ENCODE data around the gene TMCO4.
A peak's percentile ranks its signal among the peaks of the same experiment; 100 is the strongest.

The TMCO4 gene

DNA sequence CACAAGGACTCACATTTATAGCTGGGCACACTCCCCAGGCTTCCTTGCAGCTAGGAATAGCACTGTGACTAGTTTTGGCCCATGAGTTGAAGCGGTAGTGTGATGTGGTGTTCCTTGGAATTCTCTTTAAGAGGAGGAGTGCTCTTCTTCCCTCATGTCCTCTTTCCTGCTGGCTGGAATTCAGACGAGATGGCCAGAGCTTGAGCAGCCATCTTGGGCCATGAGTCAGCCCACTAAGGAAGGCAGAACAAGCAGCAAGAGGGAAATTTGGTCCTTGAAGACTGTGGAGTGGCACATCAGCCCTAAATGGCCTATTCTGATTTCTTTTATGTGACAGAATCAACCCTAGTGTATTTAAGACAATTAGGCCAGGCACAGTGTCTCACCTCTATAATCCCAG lies 115.0 kb downstream of the TMCO4 start:
- DNase-seq (ENCODE audit: low spot score): no peak

DNA sequence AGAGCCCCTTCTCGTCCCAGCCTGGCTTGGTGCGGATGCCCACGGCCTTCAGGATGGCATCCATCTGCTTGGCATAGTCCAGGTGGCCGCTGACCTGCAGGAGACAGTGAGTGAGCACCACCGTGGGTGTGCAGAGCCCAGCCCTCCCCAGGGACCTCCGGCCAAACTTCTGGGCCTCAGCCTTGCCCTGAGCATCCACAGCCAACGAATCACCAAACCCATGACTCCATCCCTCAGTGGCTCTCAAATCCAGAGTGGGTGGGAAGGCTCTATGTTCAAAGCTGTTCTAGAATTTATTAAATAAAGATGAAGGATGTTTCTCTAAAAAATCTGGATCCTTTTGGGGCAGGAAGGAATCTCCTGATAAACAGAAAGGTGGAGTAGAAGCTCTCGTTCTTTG lies 116.4 kb downstream of the TMCO4 start:
- no peak for DNase-seq (ENCODE audit: low spot score)

DNA sequence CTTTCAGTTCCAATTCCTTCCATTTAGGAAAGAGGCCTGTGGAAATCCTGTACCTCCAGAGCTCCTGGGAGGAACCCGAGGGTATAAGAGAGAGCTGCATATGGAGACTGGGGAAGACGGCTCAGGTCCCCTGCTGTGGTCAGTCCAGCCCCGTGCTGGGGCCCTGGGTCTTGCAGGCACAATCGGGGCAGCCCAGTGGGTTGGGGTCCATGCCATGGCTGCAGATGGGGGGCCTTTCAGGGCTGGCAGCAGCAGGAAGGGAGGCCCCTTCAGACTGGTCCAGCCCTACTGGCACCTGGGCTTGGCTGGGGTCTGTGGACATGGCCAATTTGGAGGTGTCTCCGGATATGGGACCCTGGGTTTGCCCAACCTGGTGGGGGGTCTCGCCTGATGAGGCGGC lies 116.8 kb downstream of the TMCO4 start:
- no peak for DNase-seq (ENCODE audit: low spot score)

DNA sequence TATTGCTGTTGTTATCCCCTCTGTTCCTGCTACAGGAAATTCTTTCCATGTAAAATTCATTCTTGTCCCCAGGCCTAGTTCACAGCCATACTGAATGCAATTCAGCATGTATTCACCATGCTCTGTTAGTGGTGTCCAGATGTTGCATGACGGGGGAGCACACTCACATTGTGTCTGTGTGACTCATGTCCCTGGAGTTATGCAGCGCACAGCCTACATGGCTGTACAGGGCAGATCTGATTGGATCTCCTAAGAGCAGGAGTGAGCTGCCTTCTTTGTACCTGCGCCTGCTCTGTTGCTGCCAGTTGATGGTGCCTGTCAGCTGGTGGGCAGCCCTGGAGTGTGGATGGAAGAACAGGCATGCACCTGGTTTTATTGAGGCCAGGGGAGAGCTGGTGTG lies 117.5 kb downstream of the TMCO4 start:
- peak; percentile 87 for DNase-seq (ENCODE audit: low spot score)

DNA sequence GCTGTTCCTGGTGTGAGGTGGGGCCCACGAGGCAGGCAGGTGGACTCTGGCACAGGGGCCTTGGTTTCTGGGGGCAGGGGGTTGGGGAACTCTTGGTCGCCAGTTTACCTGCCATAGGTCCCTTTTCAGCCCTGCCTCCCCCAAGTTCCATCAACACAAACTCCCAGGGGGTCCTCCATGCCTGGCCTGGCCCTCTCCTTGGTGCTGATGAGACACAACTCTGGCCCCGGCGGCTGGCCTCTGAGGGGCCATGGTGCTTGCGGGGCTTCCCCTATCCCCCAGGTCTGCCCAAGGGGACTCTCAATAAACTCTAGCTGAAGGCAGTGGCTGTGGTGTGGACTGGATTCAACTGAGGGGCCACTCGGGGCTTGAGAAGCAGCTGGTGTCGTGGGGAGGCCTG lies 119.1 kb downstream of the TMCO4 start:
- no peak for DNase-seq (ENCODE audit: low spot score)

DNA sequence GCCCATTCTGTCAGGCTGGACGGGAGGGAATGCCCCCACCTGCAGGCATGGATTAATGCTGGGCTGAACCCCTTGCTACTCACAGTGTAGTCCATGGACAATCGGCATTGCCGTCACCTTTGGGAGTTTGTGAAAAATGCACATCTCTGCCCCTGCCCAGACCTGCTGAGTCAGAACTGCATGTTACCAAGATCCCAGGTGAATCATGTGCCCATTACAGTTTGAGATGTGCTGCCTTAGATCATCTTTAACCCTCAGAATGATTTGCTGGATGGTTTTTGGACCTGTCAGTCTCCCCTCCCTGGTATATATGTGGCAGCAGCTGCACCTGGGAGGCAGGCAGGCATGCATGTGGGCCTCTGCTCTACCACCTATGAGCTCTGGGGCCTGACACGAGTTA lies 120.0 kb downstream of the TMCO4 start:
- DNase-seq (ENCODE audit: low spot score): no peak

DNA sequence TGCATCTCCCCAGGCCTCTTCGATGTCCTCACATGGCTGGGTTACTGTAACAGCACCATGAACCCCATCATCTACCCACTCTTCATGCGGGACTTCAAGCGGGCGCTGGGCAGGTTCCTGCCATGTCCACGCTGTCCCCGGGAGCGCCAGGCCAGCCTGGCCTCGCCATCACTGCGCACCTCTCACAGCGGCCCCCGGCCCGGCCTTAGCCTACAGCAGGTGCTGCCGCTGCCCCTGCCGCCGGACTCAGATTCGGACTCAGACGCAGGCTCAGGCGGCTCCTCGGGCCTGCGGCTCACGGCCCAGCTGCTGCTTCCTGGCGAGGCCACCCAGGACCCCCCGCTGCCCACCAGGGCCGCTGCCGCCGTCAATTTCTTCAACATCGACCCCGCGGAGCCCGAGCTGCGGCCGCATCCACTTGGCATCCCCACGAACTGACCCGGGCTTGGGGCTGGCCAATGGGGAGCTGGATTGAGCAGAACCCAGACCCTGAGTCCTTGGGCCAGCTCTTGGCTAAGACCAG lies 120.7 kb downstream of the TMCO4 start:
- DNase-seq (ENCODE audit: low spot score): no peak

DNA sequence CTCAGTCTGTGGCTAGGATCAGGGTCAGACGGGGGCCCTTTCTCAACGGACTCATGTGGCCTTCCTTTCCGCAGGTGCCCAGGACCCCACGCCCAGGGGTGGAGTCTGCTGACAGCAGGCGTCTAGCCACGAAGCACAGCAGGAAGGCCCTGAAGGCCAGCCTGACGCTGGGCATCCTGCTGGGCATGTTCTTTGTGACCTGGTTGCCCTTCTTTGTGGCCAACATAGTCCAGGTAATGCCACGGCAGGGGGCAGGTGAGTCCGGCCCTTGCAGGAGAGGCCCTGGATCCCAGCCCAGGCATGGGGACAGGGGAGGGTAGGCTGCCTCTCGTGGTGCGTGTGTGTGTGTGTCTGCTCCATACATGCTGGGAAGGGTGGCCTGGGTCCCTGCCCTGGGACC lies 121.2 kb downstream of the TMCO4 start:
- no peak for DNase-seq (ENCODE audit: low spot score)

DNA sequence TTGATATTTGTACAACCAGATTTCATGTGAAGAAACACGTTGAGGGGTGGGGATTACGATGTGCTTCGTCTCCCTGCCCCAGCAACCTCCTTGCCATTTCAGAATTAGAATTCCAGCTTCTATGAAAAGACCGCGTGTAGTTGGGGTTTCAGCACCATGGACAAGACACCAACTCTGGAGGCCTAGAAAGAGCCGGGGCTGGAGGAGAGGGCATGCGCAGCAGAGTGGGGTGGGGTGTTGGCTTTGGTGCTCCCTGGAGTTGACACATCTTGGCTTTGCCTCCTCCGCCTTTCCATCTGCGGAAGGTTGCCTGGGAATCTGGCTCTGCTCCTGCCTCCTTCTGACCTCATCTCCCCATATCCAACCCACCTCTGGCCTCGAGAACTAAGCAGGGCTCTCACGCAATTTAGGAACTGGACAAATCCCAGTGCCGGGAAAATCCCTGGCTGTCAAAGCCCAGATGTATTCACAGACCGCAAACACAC lies 123.2 kb downstream of the TMCO4 start:
- peak; percentile 72 for DNase-seq (ENCODE audit: low spot score)

DNA sequence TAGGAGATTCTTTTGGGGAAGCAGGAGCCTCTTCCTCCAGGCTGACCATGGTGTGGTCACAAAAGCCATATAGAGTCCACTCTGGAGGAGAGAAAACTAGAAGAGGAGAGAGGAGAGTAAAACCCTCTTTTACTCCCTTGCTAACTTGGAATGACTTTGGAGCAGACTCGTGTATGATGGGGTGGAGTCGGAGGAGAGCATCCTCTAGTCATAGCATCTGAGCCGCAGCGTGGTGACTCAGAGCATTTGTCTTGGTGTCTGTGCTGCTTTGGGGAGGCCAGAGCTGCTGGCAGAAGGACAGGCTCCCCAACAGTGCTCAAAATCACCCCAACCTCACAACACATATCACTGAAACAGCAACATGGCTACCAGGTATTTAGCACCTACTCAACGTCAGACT lies 123.9 kb downstream of the TMCO4 start:
- no peak for DNase-seq (ENCODE audit: low spot score)

DNA sequence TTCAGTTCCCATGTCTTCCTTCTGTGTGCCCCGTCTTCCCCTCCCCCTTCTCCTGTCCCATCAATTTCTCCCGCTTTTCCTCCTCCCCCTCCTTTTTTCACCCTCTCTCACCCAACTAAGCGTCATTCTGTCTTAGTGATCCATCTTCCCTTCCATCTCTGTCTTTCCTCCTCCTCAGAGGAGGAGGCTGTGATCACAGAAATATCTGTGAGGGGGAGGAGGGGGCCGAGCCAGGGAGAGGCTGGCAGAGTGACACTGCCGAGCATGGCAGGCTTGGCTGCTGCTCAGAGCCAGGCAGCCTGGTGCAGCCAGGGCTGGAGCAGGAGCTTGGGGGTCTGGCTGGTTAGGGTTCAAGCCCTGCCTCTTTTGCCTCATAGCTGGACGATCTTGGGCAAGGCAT lies 127.5 kb downstream of the TMCO4 start:
- DNase-seq (ENCODE audit: low spot score): no peak

DNA sequence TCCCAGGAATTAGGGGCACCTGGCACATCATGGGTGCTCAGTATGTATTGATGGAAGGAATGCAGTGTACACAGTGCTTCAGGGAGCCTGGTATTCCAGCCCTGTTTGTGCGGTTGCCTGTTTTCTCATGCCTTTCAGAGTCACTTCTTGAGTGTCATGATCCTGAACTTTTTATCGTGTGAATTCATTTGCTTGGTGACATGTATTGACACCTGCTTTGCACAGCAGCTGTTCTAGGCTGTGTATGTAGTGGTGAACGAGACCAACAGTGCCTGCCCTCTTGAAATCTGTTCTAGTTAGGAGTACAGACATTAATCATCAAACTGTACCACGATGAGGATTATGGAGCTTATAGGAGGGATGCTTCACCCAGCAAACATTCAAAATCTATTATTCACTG lies 128.9 kb downstream of the TMCO4 start:
- no peak for DNase-seq (ENCODE audit: low spot score)

DNA sequence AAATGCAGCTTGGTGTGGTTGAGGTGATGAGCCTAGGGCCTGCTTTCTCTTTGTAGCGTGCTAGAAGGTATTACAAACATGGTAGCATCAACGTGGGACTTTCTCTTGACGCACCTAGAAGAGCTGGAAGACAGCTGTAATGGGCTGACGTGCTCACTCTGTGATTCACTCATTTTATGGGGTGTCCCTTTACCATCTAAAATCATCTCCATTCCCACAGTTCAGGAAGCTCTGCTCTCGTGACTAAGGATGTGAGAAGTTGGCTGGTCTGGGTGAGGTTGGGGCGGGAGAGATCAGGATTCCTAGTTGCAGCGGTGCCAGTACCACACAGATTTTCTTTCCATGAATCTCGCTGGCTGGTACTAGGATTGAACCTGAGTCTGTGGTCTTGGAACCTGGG lies 130.8 kb downstream of the TMCO4 start:
- DNase-seq (ENCODE audit: low spot score): no peak

DNA sequence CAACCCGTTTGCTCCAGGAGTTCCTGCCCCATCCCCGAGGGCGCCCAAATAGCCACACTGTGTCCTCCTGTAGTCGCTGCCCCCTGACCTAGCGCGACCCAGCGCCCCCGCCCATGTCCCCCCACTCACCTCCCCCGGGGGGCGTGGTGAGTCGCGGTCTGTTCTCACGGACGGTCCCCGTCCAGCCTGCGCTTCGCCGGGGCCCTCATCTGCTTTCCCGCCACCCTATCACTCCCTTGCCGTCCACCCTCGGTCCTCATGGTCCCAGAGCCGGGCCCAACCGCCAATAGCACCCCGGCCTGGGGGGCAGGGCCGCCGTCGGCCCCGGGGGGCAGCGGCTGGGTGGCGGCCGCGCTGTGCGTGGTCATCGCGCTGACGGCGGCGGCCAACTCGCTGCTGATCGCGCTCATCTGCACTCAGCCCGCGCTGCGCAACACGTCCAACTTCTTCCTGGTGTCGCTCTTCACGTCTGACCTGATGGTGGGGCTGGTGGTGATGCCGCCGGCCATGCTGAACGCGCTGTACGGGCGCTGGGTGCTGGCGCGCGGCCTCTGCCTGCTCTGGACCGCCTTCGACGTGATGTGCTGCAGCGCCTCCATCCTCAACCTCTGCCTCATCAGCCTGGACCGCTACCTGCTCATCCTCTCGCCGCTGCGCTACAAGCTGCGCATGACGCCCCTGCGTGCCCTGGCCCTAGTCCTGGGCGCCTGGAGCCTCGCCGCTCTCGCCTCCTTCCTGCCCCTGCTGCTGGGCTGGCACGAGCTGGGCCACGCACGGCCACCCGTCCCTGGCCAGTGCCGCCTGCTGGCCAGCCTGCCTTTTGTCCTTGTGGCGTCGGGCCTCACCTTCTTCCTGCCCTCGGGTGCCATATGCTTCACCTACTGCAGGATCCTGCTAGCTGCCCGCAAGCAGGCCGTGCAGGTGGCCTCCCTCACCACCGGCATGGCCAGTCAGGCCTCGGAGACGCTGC lies 133.9 kb downstream of the TMCO4 start:
- no peak for DNase-seq (ENCODE audit: low spot score)

DNA sequence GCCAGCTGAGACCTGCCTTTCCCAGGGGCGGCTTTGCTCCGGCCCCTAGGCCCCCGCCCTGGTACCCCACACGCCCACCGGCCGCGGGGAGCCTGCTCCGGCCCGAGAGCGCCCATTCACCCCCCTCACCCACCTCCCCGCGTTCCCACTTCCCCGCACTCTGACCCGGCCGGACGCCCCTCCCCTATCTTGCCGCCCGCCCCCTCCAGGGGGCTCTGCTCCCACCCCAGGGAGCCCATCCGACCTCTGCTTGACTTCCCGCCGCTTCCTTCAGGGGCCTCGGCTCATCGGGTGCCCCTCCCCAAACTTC lies 134.6 kb downstream of the TMCO4 start:
- no peak for DNase-seq (ENCODE audit: low spot score)

DNA sequence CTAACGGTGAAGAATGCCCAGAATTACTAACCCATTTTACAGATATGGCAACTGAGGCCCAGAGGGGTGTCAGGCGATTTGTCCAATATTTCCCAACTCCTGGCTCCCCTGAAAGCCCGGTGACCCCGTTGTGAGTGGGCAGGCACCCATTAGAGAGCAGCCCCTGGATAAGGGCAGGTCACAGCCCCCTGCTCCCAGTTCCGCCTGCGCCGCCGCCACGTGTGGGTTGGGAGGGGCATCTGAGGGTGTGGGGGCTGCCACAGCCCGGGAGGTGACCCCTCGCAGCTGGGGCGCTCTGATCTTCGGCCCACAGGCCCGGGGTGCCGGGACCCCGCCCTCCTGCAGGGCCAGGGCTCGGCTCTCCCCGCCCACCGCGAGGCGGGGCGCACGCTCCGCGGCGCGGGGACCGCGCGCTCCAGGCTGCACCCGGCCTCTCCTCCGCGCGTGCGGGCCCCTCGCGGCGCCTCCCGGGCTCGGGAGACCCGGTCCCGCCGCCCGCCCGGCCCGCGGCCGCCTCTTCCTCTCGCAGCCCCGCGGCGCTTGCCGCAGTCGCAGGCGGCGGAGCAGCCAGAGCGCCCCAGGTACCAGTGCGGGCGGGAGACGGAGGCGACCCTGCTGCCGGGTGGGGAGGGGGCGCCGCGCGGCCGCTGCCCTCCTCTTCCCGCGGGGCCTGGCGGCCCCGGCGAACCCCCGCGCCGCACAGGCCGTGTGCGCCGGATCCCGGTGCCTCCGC lies 135.1 kb downstream of the TMCO4 start, which contains the start of gene HTR6:
Gene HTR6, plus strand, starts transcription at position 423 of the 733 bp plus-strand sequence. CDS start 879 bp downstream, outside the sequence.
- DNase-seq (ENCODE audit: low spot score): no peak

DNA sequence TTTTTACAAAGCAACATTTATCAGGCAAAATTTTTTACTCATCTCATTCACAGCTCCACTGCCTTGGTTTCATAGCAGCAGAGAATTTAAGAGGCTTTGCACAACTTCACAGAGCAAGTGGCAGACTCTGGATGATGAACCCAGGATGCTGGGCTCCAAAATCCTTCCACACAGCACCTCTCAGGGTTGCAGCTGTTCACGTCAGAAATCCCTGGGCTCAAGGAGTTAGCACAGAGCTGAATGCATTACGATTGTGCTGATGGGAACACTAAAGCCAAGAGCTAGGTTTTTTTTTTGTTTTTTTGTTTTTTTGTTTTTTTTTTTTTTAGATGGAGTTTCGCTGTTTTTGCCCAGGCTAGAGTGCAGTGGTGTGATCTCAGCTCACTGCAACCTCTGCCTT lies 137.4 kb downstream of the TMCO4 start:
- no peak for DNase-seq (ENCODE audit: low spot score)

DNA sequence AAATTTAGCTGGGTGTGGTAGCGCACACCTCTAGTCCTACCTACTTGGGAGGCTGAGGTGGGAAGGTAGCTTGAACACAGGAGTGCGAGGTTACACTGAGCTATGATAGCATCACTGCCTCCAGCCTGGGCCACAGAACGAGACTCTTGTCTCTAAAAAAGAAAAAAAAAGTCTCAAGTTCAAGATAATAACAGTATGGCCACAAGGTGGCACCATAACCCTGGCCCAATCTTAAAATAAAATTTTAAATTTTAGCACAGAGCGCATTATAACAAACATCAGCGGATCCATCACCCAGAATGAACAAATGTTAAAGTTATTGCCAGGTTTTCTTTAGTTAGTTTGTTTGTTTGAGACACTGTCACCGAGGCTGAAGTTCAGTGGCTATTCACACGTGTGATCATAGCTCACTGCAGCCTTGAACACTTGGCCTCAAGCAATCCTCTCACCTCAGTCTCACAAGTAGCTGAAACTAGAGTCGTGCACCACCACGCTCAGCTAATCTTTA lies 137.9 kb downstream of the TMCO4 start:
- DNase-seq (ENCODE audit: low spot score): peak; percentile 48

DNA sequence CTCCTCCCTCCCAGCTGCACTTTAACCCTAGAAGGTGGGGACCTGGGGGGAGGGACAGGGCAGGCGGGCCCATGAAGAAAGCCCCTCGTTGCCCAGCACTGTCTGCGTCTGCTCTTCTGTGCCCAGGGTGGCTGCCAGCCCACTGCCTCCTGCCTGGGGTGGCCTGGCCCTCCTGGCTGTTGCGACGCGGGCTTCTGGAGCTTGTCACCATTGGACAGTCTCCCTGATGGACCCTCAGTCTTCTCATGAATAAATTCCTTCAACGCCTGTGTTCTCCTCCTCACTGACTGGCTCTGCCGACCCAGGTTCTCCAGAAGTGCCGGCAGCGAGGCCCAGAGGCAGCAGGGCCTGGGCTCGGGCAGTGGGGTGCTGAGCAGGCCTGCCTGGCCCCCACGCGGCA lies 141.5 kb downstream of the TMCO4 start:
- no peak for DNase-seq (ENCODE audit: low spot score)

DNA sequence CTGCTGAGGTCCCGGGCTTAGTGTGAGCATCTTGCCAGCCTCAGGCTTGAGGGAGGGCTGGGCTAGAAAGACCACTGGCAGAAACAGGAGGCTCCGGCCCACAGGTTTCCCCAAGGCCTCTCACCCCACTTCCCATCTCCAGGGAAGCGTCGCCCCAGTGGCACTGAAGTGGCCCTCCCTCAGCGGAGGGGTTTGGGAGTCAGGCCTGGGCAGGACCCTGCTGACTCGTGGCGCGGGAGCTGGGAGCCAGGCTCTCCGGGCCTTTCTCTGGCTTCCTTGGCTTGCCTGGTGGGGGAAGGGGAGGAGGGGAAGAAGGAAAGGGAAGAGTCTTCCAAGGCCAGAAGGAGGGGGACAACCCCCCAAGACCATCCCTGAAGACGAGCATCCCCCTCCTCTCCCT lies 142.2 kb downstream of the TMCO4 start:
- no peak for DNase-seq (ENCODE audit: low spot score)

DNA sequence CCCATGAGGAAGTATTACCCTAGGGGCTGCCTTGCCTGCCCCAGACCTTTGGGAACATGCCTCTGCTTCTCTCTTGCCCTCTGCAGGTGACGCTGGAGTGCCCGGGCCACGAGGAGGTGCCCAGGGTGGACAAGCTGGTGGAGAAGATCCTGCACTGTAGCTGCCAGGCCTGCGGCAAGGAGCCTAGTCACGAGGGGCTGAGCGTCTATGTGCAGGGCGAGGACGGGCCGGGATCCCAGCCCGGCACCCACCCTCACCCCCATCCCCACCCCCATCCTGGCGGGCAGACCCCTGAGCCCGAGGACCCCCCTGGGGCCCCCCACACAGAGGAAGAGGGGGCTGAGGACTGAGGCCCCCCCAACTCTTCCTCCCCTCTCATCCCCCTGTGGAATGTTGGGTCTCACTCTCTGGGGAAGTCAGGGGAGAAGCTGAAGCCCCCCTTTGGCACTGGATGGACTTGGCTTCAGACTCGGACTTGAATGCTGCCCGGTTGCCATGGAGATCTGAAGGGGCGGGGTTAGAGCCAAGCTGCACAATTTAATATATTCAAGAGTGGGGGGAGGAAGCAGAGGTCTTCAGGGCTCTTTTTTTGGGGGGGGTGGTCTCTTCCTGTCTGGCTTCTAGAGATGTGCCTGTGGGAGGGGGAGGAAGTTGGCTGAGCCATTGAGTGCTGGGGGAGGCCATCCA lies 142.8 kb downstream of the TMCO4 start:
- no peak for DNase-seq (ENCODE audit: low spot score)

DNA sequence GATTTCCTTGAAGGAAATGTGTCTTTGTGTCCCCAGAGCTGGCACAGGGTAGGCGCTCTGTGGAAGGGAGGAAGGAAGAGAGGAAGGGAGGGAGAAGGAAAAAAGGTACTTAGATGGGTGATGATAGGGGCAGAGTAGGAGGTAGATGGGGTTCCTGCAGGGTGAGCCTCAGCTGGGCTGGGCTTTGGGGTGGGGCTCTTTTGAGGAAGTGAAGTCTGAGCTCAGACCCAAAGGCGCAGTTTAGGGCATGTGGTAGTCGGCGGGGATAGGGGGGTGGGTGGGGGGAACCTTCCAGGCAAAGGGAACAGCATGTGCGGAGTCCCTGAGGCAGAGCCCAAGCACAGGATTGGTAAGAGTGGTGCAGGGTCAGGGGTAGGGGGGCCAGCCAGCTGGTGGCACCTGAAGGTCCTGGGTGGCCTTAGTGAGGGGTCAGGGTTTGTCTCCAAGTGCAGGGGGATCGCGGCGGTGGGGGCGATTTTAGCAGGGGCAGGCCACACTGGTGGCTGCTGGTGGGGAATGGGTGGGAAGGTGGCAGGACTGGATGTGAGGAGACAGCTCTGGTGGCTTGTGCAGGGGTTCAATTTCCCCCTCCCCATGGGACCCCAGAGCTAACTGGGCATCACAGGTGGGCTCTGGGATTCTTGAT lies 143.5 kb downstream of the TMCO4 start:
- no peak for DNase-seq (ENCODE audit: low spot score)
